Astrocyte of the spinal cord (primary cell): ENCODE data around the gene STKLD1.

Experiments used
- DNase-seq: peaks from one replicate; pipeline ENCODE4 v3.0.0; 2011; ENCODE audit warnings: low read depth, low spot score
- H3K4me3 ChIP-seq: 2 replicates; pipeline ENCODE4 v1.5.1; 2011; ENCODE audit warnings: low read depth, mild to moderate bottlenecking, low read length, moderate library complexity
- in situ Hi-C: cut with HindIII; loops from 2 replicates; pipeline ENCODE4 v1.10.0; 2017; ENCODE audit warnings: low sequenced_read_pairs
- TF ChIP-seq, protein P1 (sequence below): IDR thresholded peaks from 2 replicates; pipeline ENCODE4 v1.5.1; 2012; ENCODE audit warnings: low read depth, mild to moderate bottlenecking, low read length, inconsistent platforms

The STKLD1 gene

DNA sequence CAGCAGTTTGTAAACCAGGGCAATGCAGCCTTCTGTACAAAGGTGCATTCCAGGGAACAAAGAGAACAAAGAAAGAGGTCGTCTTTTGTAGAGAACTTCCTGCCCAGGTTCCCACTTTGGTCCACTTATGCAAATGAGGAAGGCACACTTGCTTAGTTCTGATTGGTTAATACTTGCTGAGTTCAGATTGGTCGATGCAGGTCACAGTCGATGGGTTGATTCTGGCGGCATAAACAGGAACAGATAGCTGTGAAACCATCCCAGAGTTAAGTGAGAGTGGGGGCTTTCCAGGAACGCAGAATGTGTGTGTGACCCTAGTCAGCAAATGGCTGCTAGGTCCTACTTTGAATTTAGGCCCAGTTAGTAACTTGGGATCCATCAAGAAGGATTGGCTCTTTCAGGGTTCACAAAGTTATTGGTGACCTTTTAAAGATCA is 44.2 kb downstream of the STKLD1 start:
- no peak overlapping the region for H3K4me3 ChIP-seq
- in situ Hi-C loops: no loop called here
- DNase-seq: no peak
- TF ChIP-seq, protein P1, sequence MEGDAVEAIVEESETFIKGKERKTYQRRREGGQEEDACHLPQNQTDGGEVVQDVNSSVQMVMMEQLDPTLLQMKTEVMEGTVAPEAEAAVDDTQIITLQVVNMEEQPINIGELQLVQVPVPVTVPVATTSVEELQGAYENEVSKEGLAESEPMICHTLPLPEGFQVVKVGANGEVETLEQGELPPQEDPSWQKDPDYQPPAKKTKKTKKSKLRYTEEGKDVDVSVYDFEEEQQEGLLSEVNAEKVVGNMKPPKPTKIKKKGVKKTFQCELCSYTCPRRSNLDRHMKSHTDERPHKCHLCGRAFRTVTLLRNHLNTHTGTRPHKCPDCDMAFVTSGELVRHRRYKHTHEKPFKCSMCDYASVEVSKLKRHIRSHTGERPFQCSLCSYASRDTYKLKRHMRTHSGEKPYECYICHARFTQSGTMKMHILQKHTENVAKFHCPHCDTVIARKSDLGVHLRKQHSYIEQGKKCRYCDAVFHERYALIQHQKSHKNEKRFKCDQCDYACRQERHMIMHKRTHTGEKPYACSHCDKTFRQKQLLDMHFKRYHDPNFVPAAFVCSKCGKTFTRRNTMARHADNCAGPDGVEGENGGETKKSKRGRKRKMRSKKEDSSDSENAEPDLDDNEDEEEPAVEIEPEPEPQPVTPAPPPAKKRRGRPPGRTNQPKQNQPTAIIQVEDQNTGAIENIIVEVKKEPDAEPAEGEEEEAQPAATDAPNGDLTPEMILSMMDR: no peak

DNA sequence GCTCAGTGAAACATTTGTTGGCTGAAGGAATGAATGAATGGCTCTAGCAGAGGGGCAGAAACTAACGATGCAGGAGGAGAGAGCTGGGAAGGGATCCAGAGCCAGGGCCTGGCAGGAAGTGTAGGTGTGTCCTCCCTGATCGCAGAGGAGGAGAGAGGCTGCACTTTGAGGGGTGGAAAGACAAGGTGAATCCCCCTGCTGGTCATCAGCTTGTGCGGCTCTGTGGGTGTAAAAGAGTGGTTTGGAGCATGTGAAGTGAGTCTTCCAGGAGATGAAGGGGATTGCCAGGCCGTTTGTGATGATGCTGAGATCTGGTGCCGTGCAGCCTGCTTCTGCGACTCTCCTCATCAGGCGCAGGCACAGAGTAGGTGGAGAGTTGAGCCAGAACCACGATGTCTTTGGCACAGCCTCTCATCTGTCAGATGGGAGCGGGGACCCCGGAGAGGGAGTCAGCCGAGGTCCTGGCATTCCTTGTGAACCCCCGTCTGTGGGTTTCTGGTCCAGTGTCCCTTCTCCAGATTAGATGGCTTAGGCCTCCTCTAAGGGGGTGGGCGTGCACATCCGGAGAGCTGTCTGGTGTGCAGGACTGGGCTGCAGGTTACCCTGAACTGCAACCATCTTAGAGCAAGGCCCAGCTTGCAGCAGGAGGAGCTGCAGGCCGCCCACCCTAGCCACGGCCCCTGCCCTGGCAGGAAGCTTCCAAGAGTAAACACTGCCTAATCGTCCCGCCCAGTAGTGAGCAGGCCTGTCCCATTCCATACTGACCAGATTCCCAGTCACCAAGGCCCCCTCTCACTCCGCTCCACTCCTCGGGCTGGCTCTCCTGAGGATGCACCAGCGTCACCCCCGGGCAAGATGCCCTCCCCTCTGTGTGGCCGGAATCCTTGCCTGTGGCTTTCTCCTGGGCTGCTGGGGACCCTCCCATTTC is 45.7 kb downstream of the STKLD1 start, which contains the start of gene ADAMTS13:
TSS of gene ADAMTS13 (plus strand) at position 753 of the 928 bp plus-strand sequence. CDS start at position 830, 77 bp downstream.
- TF ChIP-seq, protein P1: peak; percentile 28
- H3K4me3 ChIP-seq: no peak within 1 kb of the TSS
- no peak for DNase-seq
- in situ Hi-C loops: no loop called here

DNA sequence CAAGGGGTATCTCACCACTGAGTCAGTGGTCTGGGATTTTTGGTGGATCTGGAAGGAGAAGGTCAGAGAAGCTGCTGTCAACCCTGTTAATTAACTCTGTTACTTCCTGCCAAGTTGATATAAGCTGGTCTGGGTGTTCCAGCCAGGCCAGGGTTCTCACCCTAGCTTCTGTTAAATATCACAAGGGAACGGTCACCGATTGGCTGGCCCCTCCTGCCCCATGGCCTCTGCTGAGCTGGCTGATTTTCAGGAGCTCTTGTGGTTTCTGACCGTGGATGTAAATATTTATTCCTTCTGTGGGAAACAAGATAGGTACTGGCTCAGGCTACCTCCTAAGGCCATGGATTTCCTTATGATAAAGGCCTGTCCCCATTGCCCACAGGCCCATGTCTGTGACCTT is 47.0 kb downstream of the STKLD1 start:
- no peak overlapping the region for H3K4me3 ChIP-seq
- in situ Hi-C loops: no loop called here
- TF ChIP-seq, protein P1: no peak
- no peak for DNase-seq

DNA sequence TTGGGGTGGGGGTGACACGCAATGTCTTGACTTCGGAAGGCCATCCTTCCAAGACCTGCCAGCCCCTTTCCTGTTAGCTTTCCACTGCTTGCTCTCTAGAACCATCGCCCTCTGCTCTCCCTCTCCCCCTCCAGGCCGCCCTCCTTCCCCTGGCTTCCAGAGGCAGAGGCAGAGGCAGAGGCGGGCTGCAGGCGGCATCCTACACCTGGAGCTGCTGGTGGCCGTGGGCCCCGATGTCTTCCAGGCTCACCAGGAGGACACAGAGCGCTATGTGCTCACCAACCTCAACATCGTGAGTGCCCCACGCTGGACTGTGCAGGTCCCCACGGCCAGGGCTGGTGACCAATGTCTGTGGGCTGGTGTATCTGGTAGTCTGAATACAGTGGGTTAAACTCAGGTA is 48.0 kb downstream of the STKLD1 start:
- no peak overlapping the region for H3K4me3 ChIP-seq
- in situ Hi-C loops: no loop called here
- TF ChIP-seq, protein P1: no peak
- DNase-seq: no peak

DNA sequence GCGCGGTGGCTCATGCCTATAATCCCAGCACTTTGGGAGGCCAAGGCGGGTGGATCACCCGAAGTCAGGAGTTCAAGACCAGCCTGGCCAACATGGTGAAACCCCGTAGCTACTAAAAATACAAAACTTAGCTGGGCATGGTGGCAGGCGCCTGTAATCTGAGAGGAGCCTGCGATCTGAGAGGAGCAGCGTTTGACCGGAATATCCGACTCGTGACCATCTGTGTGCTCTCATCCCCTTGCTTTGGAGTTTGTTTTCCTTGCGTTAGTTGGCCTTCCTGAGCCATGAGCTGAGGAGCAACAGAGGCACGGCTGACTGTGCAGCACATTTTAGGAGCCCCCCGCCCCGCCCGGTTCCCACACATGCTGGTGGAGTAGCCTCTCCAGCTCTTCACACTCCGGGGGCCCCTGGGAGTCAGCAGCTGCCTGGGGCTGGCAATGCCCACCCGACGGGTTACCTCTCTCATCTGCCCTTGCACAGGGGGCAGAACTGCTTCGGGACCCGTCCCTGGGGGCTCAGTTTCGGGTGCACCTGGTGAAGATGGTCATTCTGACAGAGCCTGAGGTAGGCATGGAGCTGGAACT is 49.0 kb downstream of the STKLD1 start:
- in situ Hi-C loops: no loop called here
- no peak for DNase-seq
- TF ChIP-seq, protein P1: no peak
- no peak overlapping the region for H3K4me3 ChIP-seq

DNA sequence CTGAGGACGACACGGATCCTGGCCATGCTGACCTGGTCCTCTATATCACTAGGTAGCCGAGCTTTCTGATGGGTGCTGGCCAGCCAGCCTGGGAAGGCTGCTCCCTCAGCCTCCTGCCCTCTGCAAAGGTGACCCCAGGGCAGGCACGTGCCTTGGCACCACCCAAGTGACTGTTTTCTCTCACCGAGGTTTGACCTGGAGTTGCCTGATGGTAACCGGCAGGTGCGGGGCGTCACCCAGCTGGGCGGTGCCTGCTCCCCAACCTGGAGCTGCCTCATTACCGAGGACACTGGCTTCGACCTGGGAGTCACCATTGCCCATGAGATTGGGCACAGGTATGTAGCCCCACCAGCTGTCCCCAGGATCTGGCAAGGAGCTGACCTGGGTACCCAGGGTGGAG is 49.8 kb downstream of the STKLD1 start:
- no peak overlapping the region for H3K4me3 ChIP-seq
- TF ChIP-seq, protein P1: no peak
- DNase-seq: no peak
- in situ Hi-C loops: no loop called here
